NT2/D1 (cell line): Measurements from ENCODE around the gene KIAA0930.
"Not testable (repeated sequence)": the region's sequence is repeated elsewhere in the genome, so short reads cannot be mapped to it uniquely, and the experiment has no call there.

Source experiments
- DNase-seq: peaks from one replicate; pipeline ENCODE4 v3.0.0-alpha.2; 2011; ENCODE audit warnings: low read depth, low spot score
- H3K27me3 ChIP-seq: 2 replicates; pipeline ENCODE4 v1.6.0; 2011; ENCODE audit warnings: mild to moderate bottlenecking; ENCODE audit not compliant: insufficient read length, insufficient read depth
- H3K36me3 ChIP-seq: 2 replicates; pipeline ENCODE4 v1.6.1; 2011; ENCODE audit warnings: mild to moderate bottlenecking, low read length, mixed read lengths; ENCODE audit not compliant: insufficient read depth, insufficient read length
- H3K4me1 ChIP-seq: 2 replicates; pipeline ENCODE4 v1.5.1; 2011; ENCODE audit not compliant: insufficient read depth, insufficient read length
- H3K4me3 ChIP-seq: 2 replicates; pipeline ENCODE4 v1.5.1; 2011; ENCODE audit warnings: low read depth; ENCODE audit not compliant: insufficient read length
- H3K9ac ChIP-seq: 2 replicates; pipeline ENCODE4 v1.6.0; 2011; ENCODE audit warnings: low read depth; ENCODE audit not compliant: insufficient read length
- H3K9me3 ChIP-seq: 2 replicates; pipeline ENCODE4 v1.5.1; 2011; ENCODE audit warnings: mild to moderate bottlenecking, low read length; ENCODE audit not compliant: insufficient read depth
- SUZ12 ChIP-seq: IDR thresholded peaks from 2 replicates; pipeline ENCODE4 v1.6.1; 2011; ENCODE audit not compliant: insufficient read length, insufficient read depth; ENCODE audit errors: extremely low read depth
- YY1 ChIP-seq: IDR thresholded peaks from 2 replicates; pipeline ENCODE4 v1.6.1; 2011; ENCODE audit not compliant: insufficient read length, insufficient read depth
- ZNF274 ChIP-seq: IDR thresholded peaks from 2 replicates; pipeline ENCODE4 v1.6.1; 2011; ENCODE audit warnings: mild to moderate bottlenecking, low read depth, low read length

Gene KIAA0930

GRCh38 chr22:45278125-45278524 is 37.4 kb upstream of the KIAA0930 start:
- no peaks in the 10 kb centered on the region for H3K9me3 ChIP-seq
- no peaks in the 10 kb centered on the region for H3K4me1 ChIP-seq
- peaks cover 6% of the 10 kb centered on the region for H3K27me3 ChIP-seq
- no peaks in the 10 kb centered on the region for H3K36me3 ChIP-seq
- no peak overlapping the region for H3K4me3 ChIP-seq
- DNase-seq: no peak
- H3K9ac ChIP-seq: no peak overlapping the region
- TF ChIP-seq YY1: no peak
- no peak for TF ChIP-seq SUZ12
- TF ChIP-seq ZNF274: no peak

GRCh38 chr22:45277720-45278119 is 37.0 kb upstream of the KIAA0930 start:
- not testable (repeated sequence) for H3K27me3 ChIP-seq, H3K9me3 ChIP-seq, H3K36me3 ChIP-seq, H3K4me1 ChIP-seq, DNase-seq, H3K4me3 ChIP-seq, H3K9ac ChIP-seq

GRCh38 chr22:45276507-45277105 is 35.9 kb upstream of the KIAA0930 start:
- H3K9me3 ChIP-seq: no peaks in the 10 kb centered on the region
- H3K36me3 ChIP-seq: no peaks in the 10 kb centered on the region
- TF ChIP-seq YY1: no peak
- no peak for TF ChIP-seq ZNF274
- TF ChIP-seq SUZ12: no peak
- H3K4me3 ChIP-seq: no peak overlapping the region
- H3K27me3 ChIP-seq: no peaks in the 10 kb centered on the region
- no peaks in the 10 kb centered on the region for H3K4me1 ChIP-seq
- DNase-seq: no peak
- H3K9ac ChIP-seq: no peak overlapping the region

GRCh38 chr22:45273452-45274075 is 32.9 kb upstream of the KIAA0930 start:
- H3K9me3 ChIP-seq: no peaks in the 10 kb centered on the region
- no peak overlapping the region for H3K9ac ChIP-seq
- no peaks in the 10 kb centered on the region for H3K36me3 ChIP-seq
- H3K4me1 ChIP-seq: peaks cover 5% of the 10 kb centered on the region
- H3K27me3 ChIP-seq: peaks cover 16% of the 10 kb centered on the region
- TF ChIP-seq YY1 (no peak), ZNF274 (no peak), SUZ12 (no peak)
- H3K4me3 ChIP-seq: no peak overlapping the region
- DNase-seq: no peak

GRCh38 chr22:45272498-45272897 is 31.8 kb upstream of the KIAA0930 start:
- peaks cover 5% of the 10 kb centered on the region for H3K4me1 ChIP-seq
- H3K27me3 ChIP-seq: peaks cover 16% of the 10 kb centered on the region
- H3K4me3 ChIP-seq: no peak overlapping the region
- no peak for TF ChIP-seq SUZ12
- no peak for TF ChIP-seq ZNF274
- no peak for TF ChIP-seq YY1
- H3K9me3 ChIP-seq: no peaks in the 10 kb centered on the region
- H3K9ac ChIP-seq: no peak overlapping the region
- DNase-seq: no peak
- no peaks in the 10 kb centered on the region for H3K36me3 ChIP-seq

- Histone ChIP-seq H3K4me3 (no peak overlapping the region), H3K4me1 (peaks cover 5% of the 10 kb centered on the region), H3K36me3 (no peaks in the 10 kb centered on the region), H3K9ac (no peak overlapping the region), H3K27me3 (peaks cover 16% of the 10 kb centered on the region), H3K9me3 (no peaks in the 10 kb centered on the region)
- DNase-seq: no peak
- TF ChIP-seq YY1 (no peak), SUZ12 (no peak), ZNF274 (no peak)
Observed at GRCh38 chr22:45271667-45272201, 31.0 kb upstream of the KIAA0930 start.

- Histone ChIP-seq H3K4me1 (peaks cover 5% of the 10 kb centered on the region), H3K36me3 (no peaks in the 10 kb centered on the region), H3K27me3 (peaks cover 16% of the 10 kb centered on the region), H3K9me3 (no peaks in the 10 kb centered on the region), H3K4me3 (no peak overlapping the region), H3K9ac (no peak overlapping the region)
- TF ChIP-seq YY1 (no peak), ZNF274 (no peak), SUZ12 (no peak)
- DNase-seq: no peak
Observed at GRCh38 chr22:45270095-45271020, 29.7 kb upstream of the KIAA0930 start.
